ENCODE measurements around the gene CACNG5. TPM values are rescaled to one million over a fixed set of nuclear protein-coding genes. Genes with fewer than 3 reads are reported as not detected.
A peak's percentile ranks its signal among the peaks of the same experiment; 100 is the strongest.

Gene CACNG5
- not detected for total RNA-seq
- polyA plus RNA-seq = not detected
- long read RNA-seq, donor 1 = 0 reads
- long read RNA-seq, donor 2 = 0 reads
- long read RNA-seq, donor 3 = 0 reads
- long read RNA-seq, donor 4 = 0 reads

DNA sequence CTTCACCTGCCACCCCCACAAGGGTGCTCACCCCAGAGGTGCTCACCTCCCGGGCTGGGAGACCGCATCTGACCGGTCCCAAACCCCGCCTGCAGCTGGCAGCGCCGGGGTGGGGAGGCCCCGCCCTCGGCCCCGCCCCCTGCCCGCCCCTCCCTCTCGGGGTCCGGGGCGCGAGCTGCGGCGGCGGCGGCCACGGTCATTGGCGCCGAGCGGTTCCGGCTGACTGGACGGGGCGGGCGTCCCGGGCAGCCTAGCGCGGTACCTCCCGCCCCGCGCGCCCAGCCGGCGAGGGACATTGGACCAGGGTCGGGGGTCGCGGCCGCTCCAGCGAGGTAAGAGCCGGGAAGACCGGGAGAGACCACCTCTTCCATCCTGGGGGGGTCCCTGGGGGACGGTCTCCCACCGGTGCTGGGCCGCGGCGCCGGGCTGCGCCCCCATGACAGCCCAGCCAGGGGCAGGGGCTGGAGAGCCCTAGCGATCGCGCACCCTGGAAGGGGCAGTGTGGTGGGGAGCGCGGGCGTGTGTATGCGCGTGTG, at the start of gene CACNG5:
Gene CACNG5 (plus strand): TSS at position 199 of the 536 bp plus-strand sequence. CDS start 42,216 bp downstream, outside the sequence.
- DNase-seq (no peak), ATAC-seq (no peak)
- Histone ChIP-seq H3K4me1 (ENCODE audit: control insufficient read depth, insufficient read depth, low read length) (no peaks in the 10 kb centered on the region), H3K9me3 (ENCODE audit: control insufficient read depth, low read length) (no peaks in the 10 kb centered on the region), H3K27ac (ENCODE audit: low read length) (no peak within 1 kb of the TSS), H3K27me3 (ENCODE audit: control insufficient read depth, insufficient read depth) (no peaks in the 10 kb centered on the region), H3K4me3 (ENCODE audit: low read length) (no peak within 1 kb of the TSS)
- 3% methylated on average over 57 of the region's 57 CpGs for WGBS
- intact Hi-C loops (cut with DNase I) = no loop called here

- Histone ChIP-seq H3K27ac (ENCODE audit: low read length) (no peak overlapping the region), H3K9me3 (ENCODE audit: control insufficient read depth, low read length) (no peaks in the 10 kb centered on the region), H3K27me3 (ENCODE audit: control insufficient read depth, insufficient read depth) (no peaks in the 10 kb centered on the region), H3K4me3 (ENCODE audit: low read length) (no peak overlapping the region), H3K4me1 (ENCODE audit: control insufficient read depth, insufficient read depth, low read length) (peaks cover 3% of the 10 kb centered on the region)
- ATAC-seq = no peak
- no peak for DNase-seq
- intact Hi-C loops (cut with DNase I) = no loop called here
- WGBS = 90% methylated on average over 10 of the region's 10 CpGs
Measured at GRCh38 chr17:66786107-66786506, 48.8 kb upstream of the CACNG5 start.

GRCh38 chr17:66787914-66788313, 47.0 kb upstream of the CACNG5 start:
- ATAC-seq (no peak), DNase-seq (no peak)
- peaks cover 3% of the 10 kb centered on the region for H3K4me1 ChIP-seq (ENCODE audit: control insufficient read depth, insufficient read depth, low read length)
- H3K27me3 ChIP-seq (ENCODE audit: control insufficient read depth, insufficient read depth) = no peaks in the 10 kb centered on the region
- intact Hi-C loops (cut with DNase I) = no loop called here
- 49% methylated on average over 3 of the region's 3 CpGs for WGBS
- peak overlapping the region; percentile 14 for H3K27ac ChIP-seq (ENCODE audit: low read length)
- H3K9me3 ChIP-seq (ENCODE audit: control insufficient read depth, low read length) = no peaks in the 10 kb centered on the region
- no peak overlapping the region for H3K4me3 ChIP-seq (ENCODE audit: low read length)

DNA sequence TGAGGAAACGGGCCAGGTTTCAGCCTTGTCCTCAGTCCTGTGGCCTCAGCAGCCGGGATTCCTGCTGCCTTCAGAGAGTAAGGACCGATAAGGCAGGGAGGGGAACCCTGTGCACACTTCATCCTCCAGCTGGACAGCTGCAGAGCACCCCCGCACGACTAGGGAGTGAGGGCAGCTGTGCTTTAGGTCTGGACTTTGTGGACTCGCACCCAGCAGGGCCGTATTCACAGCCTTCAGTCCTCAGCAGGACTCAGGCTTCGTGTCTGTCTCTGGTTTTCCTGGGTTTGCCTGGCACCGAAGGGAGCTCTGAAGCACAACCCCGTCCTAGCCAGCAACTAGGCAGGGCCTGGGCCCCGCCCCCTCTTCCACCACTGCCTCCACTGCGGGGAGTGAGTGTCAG, 45.8 kb upstream of the CACNG5 start:
- no peaks in the 10 kb centered on the region for H3K27me3 ChIP-seq (ENCODE audit: control insufficient read depth, insufficient read depth)
- no peaks in the 10 kb centered on the region for H3K9me3 ChIP-seq (ENCODE audit: control insufficient read depth, low read length)
- DNase-seq (peak in 2 of 3 donors; percentile 21 to 61), ATAC-seq (peak; percentile 33 to 39)
- peaks cover 3% of the 10 kb centered on the region for H3K4me1 ChIP-seq (ENCODE audit: control insufficient read depth, insufficient read depth, low read length)
- 60% methylated on average over 12 of the region's 12 CpGs for WGBS
- H3K27ac ChIP-seq (ENCODE audit: low read length) = no peak overlapping the region
- intact Hi-C loops (cut with DNase I) = no loop called here
- no peak overlapping the region for H3K4me3 ChIP-seq (ENCODE audit: low read length)

DNA sequence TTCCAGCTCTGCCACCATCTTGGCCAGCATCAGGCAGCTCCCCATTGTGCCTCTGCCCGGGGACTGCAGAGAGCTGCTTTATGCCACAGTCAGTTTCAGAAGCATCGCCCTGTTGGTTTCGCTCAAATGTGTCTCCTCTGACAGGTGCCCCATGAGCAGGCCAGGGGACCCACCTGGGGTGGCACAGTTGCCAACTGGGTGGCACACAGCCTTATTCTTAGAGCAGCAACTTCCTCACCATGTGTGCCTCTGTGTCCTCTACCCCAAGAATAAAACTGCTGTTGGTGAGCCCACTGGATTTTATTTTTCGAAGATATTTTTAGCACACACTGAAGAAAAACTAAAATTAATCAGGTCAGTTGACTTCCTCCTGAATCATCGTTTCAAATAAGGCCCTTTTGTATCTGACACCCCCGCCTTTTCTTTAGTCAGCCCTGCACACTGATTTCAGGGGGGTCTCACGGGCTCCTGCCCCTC, 44.9 kb upstream of the CACNG5 start:
- intact Hi-C loops (cut with DNase I) = no loop called here
- ATAC-seq (no peak), DNase-seq (no peak)
- H3K9me3 ChIP-seq (ENCODE audit: control insufficient read depth, low read length) = no peaks in the 10 kb centered on the region
- no peaks in the 10 kb centered on the region for H3K27me3 ChIP-seq (ENCODE audit: control insufficient read depth, insufficient read depth)
- WGBS = 68% methylated on average over 7 of the region's 7 CpGs
- no peak overlapping the region for H3K27ac ChIP-seq (ENCODE audit: low read length)
- peaks cover 3% of the 10 kb centered on the region for H3K4me1 ChIP-seq (ENCODE audit: control insufficient read depth, insufficient read depth, low read length)
- no peak overlapping the region for H3K4me3 ChIP-seq (ENCODE audit: low read length)

GRCh38 chr17:66790501-66791061, 44.3 kb upstream of the CACNG5 start:
- Histone ChIP-seq H3K27ac (ENCODE audit: low read length) (no peak overlapping the region), H3K9me3 (ENCODE audit: control insufficient read depth, low read length) (no peaks in the 10 kb centered on the region), H3K4me3 (ENCODE audit: low read length) (no peak overlapping the region), H3K4me1 (ENCODE audit: control insufficient read depth, insufficient read depth, low read length) (peaks cover 3% of the 10 kb centered on the region), H3K27me3 (ENCODE audit: control insufficient read depth, insufficient read depth) (no peaks in the 10 kb centered on the region)
- ATAC-seq (no peak), DNase-seq (no peak)
- WGBS = 86% methylated on average over 11 of the region's 11 CpGs
- intact Hi-C loops (cut with DNase I) = no loop called here

DNA sequence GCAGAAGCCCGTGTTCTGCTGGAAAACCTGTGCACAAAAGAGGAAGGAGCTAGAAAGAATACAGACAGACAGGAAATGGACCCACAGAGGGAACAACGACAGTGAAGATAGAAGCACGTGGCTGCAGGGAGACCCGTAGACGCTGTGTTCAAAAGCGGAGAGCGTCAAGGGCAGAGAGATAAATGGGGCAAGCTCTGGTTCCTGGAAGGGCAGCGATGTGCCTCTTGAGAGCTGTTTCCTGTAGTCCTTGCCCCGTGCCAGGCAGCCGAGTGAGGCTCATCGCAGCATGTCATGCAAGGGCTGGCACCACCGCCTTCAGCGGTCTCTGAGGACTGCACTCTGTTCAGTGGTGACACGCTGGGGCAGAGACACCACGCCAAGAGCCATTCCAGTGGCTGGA, 43.6 kb upstream of the CACNG5 start:
- Histone ChIP-seq H3K9me3 (ENCODE audit: control insufficient read depth, low read length) (no peaks in the 10 kb centered on the region), H3K4me3 (ENCODE audit: low read length) (no peak overlapping the region), H3K27me3 (ENCODE audit: control insufficient read depth, insufficient read depth) (no peaks in the 10 kb centered on the region), H3K27ac (ENCODE audit: low read length) (peak overlapping the region; percentile 15), H3K4me1 (ENCODE audit: control insufficient read depth, insufficient read depth, low read length) (peaks cover 3% of the 10 kb centered on the region)
- ATAC-seq (peak; percentile 60 to 77), DNase-seq (peak; percentile 23 to 65 (median 57))
- 53% methylated on average over 15 of the region's 15 CpGs for WGBS
- intact Hi-C loops (cut with DNase I) = no loop called here

- no peaks in the 10 kb centered on the region for H3K9me3 ChIP-seq (ENCODE audit: control insufficient read depth, low read length)
Measured at GRCh38 chr17:66793814-66794213, 41.1 kb upstream of the CACNG5 start.

GRCh38 chr17:66795486-66795885, 39.4 kb upstream of the CACNG5 start:
- no peaks in the 10 kb centered on the region for H3K27me3 ChIP-seq (ENCODE audit: control insufficient read depth, insufficient read depth)
- H3K9me3 ChIP-seq (ENCODE audit: control insufficient read depth, low read length) = no peaks in the 10 kb centered on the region
- WGBS = 83% methylated on average over 3 of the region's 3 CpGs
- ATAC-seq = no peak
- intact Hi-C loops (cut with DNase I) = no loop called here
- no peak overlapping the region for H3K4me3 ChIP-seq (ENCODE audit: low read length)
- H3K4me1 ChIP-seq (ENCODE audit: control insufficient read depth, insufficient read depth, low read length) = no peaks in the 10 kb centered on the region
- no peak for DNase-seq
- H3K27ac ChIP-seq (ENCODE audit: low read length) = no peak overlapping the region

More at GRCh38 chr17:66793814-66794213, 41.1 kb upstream of the CACNG5 start:
- Histone ChIP-seq H3K4me1 (ENCODE audit: control insufficient read depth, insufficient read depth, low read length) (peaks cover under 1% of the 10 kb centered on the region), H3K4me3 (ENCODE audit: low read length) (no peak overlapping the region), H3K27me3 (ENCODE audit: control insufficient read depth, insufficient read depth) (no peaks in the 10 kb centered on the region), H3K27ac (ENCODE audit: low read length) (no peak overlapping the region)
- DNase-seq (no peak), ATAC-seq (no peak)
- 93% methylated on average over 3 of the region's 3 CpGs for WGBS
- intact Hi-C loops (cut with DNase I) = no loop called here

GRCh38 chr17:66799849-66800537, 34.9 kb upstream of the CACNG5 start:
- Histone ChIP-seq H3K9me3 (ENCODE audit: control insufficient read depth, low read length) (no peaks in the 10 kb centered on the region), H3K27ac (ENCODE audit: low read length) (no peak overlapping the region), H3K27me3 (ENCODE audit: control insufficient read depth, insufficient read depth) (no peaks in the 10 kb centered on the region), H3K4me1 (ENCODE audit: control insufficient read depth, insufficient read depth, low read length) (no peaks in the 10 kb centered on the region), H3K4me3 (ENCODE audit: low read length) (no peak overlapping the region)
- peak; percentile 41 to 51 for ATAC-seq
- DNase-seq = no peak
- 75% methylated on average over 10 of the region's 10 CpGs for WGBS
- intact Hi-C loops (cut with DNase I) = no loop called here

GRCh38 chr17:66803474-66803951, 31.4 kb upstream of the CACNG5 start:
- H3K27me3 ChIP-seq (ENCODE audit: control insufficient read depth, insufficient read depth) = no peaks in the 10 kb centered on the region
- H3K9me3 ChIP-seq (ENCODE audit: control insufficient read depth, low read length) = no peaks in the 10 kb centered on the region
- no peak overlapping the region for H3K27ac ChIP-seq (ENCODE audit: low read length)
- 83% methylated on average over 19 of the region's 19 CpGs for WGBS
- DNase-seq (no peak), ATAC-seq (no peak)
- H3K4me3 ChIP-seq (ENCODE audit: low read length) = no peak overlapping the region
- no peaks in the 10 kb centered on the region for H3K4me1 ChIP-seq (ENCODE audit: control insufficient read depth, insufficient read depth, low read length)
- intact Hi-C loops (cut with DNase I) = no loop called here
